ENCODE measurements around the gene MLLT11.

DNA sequence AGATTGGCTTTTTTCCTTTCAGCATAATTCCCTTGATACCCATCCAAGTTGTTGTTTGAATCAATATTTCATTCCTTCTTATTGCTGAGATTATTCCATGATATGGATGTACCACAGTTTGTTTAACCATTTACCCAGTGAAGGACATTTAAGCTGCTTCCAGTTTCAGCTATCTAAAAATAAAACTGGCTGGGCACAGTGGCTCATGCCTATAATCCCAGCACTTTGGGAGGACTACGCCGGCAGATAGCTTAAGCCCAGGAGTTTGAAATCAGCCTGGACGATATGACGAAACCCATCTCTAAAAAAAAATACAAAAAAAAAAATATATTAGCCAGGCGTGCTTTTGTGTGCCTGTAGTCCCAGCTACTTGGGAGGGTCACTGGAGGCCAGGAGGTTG lies 53.7 kb downstream of the MLLT11 start:
- TF ChIP-seq, protein P1, sequence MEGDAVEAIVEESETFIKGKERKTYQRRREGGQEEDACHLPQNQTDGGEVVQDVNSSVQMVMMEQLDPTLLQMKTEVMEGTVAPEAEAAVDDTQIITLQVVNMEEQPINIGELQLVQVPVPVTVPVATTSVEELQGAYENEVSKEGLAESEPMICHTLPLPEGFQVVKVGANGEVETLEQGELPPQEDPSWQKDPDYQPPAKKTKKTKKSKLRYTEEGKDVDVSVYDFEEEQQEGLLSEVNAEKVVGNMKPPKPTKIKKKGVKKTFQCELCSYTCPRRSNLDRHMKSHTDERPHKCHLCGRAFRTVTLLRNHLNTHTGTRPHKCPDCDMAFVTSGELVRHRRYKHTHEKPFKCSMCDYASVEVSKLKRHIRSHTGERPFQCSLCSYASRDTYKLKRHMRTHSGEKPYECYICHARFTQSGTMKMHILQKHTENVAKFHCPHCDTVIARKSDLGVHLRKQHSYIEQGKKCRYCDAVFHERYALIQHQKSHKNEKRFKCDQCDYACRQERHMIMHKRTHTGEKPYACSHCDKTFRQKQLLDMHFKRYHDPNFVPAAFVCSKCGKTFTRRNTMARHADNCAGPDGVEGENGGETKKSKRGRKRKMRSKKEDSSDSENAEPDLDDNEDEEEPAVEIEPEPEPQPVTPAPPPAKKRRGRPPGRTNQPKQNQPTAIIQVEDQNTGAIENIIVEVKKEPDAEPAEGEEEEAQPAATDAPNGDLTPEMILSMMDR (IDR thresholded peaks at IDR 0.05) = no peak
- TF ChIP-seq POLR2AphosphoS5 (IDR thresholded peaks at IDR 0.05) = no peak

Measured in upper lobe of left lung (tissue), 4 donors.